Activated CD4-positive, CD25-positive, alpha-beta regulatory T cell treated with anti-CD3 and anti-CD28 coated beads, Interleukin-2, amount 50 U/mL, for 16 hours (primary cell): ENCODE data around the gene RUVBL2.

Experiments
- DNase-seq: peaks from one replicate; pipeline ENCODE4 v3.0.0-alpha.2; 2020; ENCODE audit warnings: low read depth, low spot score

Gene RUVBL2

DNA sequence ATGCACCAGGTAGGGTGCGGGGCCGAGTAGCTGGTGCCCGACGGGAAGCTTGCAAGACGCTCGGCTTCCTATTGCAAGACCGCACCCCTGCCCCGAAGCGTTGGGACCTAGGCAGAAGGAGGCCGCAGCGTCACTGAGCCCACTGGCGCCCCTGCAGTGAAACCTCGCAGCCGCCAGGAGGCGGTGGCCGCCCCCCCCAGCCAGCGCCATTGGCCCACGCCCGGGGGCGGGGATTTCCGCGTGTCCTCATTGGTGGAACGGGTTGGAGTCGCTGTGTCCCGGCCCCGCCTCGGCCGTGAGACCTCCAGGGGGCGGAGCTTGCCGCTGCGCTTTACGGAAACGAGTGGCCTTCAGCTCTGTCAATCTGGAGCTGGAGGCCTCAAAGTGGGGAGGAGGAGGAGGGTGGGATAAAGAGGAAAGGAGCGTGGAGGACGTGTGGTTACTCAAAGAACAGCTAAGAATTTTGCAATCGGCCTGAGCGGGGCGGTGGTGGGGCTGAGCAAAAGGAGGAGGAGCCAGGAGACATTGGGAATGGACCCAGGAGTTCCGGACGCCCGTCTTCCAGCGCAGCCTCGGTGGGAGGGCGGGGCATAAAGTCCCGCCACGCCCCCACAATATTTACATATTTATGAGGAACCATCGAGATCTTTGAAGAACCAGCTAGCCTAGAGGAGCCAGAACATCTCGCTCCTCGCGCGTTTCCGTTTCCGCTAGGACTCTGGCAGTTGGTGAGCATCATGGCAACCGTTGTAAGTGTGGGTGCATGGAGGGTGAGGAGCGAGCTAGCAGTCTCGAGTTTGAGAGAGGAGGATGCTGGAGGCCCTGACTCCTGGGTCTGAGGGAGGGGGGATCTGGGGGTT, at the start of gene RUVBL2, which contains the start of gene GYS1:
Gene RUVBL2 (plus strand): TSS at position 713 of the 860 bp plus-strand sequence. CDS start 25 bp downstream, at position 738.
Gene GYS1 (minus strand): TSS at position 135 of the 860 bp plus-strand sequence. CDS start 197 bp downstream, outside the sequence.
- DNase-seq, result peak; percentile 99

DNA sequence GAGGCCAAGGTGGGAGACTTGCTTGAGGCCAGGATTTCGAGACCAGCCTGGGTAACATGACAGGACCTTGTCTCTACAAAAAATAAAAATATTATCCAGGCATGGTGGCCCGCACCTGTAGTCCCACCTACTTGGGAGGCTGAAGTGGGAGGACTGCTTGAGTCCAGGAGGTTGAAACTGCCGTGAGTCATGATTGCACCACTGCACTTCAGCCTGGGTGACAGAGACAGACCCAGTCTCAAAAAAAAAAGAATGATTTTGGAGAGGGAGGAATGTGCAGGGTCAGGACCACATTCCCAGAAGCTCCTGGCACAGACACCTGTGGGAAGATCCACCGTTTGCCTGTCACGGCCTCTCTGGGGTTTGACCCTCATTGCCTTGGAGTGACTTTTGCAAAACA, 48.3 kb upstream of the RUVBL2 start:
- DNase-seq, result no peak

DNA sequence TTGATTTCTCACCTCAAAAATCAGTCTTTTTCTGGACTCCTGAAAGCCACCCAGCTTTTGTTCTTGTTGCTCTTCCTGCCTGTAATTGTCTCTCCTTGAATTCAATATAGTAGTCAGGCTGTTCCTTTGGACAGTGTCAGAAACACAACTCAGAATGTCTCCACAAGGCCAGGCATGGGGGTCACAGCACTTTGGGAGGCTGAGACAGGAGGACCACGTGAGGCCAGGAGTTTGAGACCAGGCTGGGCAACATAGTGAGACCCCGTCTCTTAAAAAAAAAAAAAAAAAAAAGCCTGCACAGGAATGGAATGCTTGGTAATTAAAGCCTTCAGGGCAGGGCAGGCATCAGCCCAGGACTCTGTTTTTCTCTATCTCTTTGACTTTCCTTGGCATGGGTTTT, 47.9 kb upstream of the RUVBL2 start:
- no peak for DNase-seq

DNA sequence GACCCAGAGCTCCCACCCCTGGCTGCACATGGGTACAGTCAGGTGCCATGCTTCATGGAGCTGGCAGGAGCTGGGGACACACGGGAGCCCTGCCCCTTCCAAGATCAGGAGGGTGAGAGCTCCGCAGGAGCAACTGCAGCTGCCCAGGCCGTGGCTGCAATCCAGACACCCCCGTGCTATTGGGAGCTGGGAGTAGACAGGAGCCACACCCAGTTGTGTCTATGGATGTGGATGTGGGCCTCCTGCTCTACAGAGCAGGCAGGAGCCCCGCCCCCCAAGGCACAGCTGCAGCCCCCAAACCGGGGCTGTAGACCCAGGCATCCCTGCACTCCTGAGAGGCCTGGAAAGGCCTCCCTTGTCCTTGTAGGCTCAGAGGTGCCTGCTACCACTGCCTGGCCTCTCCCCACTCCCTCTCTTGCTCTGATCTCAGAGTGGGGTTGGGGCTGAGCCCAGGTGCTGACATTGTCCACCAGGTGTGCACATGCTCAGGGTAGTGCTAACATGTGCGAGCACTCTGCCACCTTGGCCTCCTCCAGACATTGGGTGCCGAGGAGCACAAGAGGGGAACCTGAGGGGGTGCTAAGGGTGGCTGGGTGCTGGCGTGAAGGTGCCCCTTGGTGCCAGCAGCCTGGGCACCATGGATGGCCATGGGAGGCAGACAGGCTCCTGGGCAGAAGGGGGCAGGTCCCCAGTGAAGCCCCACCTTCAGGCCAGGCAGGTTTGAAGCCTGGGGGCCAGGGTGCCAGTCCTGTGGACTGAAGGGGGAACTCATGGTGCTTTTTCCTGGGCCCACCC, 47.0 kb upstream of the RUVBL2 start:
- DNase-seq, result no peak

DNA sequence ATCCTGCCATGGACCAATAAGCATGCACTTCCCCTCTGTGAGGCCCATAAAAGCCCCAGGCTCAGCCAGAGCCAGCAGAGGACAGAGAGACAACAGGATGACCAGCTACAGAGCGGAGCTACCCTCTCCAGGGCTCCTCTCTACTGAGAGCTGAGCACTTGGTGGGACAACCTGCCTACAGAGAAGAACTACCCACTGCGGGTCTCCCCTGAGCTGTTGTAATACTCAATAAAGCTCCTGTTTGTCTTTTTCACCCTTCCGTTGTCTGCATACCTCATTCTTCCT, 46.5 kb upstream of the RUVBL2 start:
- no peak for DNase-seq

DNA sequence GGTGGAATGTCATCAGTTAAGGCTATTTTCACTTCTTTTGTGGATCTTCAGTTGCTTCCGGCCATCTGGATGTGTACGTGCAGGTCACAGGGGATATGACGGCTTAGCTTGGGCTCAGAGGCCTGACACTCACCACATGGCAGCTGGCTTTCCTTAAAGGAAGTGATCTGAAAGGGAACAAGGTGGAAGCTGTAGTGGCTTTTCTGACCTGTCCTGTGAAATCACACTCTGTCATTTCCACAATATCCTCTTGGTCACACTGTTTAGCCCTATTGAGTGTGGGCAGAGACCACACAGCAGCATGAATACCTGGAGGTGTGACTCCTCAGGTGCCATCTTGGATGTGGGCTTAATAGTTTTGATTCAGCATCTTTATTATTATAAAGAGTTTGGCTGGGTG, 43.5 kb upstream of the RUVBL2 start:
- no peak for DNase-seq

DNA sequence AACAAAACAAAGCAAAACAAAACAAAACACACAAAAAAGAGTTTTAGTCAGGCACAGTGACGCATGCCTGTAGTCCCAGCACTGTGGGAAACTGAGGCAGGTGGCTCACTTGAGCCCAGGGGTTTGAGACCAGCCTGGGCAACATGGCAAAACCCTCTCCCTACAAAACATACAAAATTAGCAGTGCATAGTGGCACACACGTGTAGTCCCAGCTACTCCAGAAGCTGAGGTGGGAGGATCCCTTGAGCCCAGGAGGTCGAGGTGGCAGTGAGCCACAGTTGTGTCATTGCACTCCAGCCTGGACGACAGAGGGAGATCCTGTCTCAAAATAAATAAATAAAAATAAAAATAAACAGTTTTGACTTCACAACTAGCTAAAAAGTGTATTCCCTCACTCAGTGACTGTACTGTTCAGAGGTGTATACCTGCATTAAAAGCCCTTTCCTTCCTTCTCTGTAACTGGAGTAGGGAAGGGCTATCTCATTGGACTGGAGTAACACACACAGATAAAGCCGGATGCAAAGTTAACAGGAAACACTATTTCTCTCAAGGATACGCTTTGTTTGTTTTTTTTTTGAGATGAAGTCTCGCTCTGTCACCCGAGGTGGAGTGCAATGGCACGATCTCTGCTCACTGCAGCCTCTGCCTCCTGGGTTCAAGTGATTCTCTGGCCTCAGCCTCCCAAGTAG, 42.7 kb upstream of the RUVBL2 start:
- DNase-seq, result no peak

DNA sequence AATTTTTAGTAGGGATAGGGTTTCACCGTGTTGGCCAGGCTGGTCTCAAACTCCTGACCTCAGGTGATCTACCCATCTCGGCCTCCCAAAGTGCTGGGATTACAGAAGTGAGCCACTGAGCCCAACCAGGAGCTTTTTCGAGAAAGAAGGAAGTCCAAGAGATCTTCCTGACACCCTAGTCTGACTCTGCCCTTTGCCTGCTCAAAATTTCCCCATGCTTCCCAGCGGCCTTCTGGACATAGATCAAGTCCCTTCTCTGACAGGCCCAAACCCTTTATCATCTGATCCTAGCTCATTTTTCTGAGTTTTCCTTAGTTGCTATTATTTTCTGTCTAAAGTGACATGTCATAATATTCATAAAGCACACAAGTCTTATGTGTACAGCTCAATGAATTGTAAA, 40.5 kb upstream of the RUVBL2 start:
- DNase-seq, result no peak

DNA sequence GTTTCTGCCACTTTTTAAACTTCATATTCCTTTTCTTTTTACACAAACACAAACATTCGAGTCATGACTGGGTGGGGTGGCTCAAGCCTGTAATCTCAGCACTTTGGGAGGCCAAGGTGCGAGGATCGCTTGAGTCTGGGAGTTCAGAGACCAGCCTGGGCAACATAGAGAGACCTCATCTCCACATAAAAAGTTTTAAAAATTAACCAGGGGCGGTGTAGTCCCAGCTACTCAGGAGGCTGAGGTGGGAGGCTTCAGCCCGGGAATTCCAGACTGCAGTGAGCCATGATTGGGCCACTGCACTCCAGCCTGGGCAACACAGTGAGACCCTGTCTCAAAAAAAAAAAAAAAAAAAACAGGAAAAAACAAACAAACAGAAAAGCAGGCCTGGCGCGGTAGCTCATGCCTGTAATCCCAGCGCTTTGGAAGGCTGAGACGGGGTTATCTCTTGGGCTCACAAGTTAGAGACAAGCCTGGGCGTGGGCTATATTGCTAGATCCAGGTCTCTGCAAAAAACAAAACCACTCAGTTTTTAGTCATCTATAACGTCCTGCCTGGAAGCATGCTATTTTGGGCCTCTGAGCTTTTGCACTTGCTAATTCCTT, 39.6 kb upstream of the RUVBL2 start:
- no peak for DNase-seq

DNA sequence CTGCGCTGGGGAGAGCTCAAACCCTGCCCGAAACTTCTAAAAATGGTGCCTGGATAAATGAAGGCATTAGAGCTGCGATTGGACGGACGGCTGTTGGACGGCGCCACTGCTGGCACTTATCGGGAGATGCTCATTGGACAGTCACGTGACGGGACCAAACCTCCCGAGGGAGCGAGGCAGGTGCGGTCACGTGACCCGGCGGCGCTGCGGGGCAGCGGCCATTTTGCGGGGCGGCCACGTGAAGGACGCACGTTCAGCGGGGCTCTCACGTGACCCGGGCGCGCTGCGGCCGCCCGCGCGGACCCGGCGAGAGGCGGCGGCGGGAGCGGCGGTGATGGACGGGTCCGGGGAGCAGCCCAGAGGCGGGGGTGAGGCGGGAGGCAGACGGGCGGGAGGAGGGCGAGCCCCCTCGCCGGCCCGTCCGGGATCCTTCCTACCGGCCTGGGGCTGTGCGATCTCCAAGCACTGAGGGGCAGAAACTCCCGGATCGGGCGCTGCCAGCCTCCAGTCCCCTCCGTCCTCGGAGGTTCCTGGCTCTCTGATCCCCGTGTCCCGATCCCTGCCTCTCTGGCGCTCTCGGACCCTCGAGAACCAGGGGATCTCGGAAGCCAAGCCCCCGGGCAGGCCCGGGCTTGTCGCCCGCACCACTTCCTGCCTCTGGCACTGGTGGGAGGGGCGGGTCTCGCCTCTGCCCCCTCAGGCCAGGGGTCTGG, 38.9 kb upstream of the RUVBL2 start, which contains the start of gene BAX:
Gene BAX (plus strand): TSS at position 281 of the 713 bp plus-strand sequence. CDS start 54 bp downstream, at position 335.
- peak; percentile 77 for DNase-seq

DNA sequence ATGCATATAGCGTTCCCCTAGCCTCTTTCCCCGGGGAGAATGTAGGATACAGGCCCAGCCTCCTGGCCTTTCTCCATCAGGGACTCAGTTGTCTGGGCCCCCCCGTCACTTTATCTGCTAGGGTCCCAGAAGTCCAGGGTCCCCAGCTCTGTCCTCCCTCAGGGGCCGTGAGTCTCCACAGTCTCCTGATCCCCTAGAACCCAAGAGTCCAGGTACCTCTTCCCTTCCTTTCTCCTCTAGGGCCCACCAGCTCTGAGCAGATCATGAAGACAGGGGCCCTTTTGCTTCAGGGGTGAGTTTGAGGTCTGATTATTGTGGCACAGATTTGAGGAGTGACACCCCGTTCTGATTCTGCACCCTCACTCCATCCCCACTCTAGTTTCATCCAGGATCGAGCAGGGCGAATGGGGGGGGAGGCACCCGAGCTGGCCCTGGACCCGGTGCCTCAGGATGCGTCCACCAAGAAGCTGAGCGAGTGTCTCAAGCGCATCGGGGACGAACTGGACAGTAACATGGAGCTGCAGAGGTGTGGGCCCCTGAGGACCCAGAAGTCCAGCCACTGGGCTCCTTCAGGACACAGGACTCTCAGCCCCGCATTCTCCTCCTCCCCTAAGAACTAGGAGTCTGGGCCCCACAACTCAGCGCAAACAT, 38.3 kb upstream of the RUVBL2 start:
- no peak for DNase-seq

DNA sequence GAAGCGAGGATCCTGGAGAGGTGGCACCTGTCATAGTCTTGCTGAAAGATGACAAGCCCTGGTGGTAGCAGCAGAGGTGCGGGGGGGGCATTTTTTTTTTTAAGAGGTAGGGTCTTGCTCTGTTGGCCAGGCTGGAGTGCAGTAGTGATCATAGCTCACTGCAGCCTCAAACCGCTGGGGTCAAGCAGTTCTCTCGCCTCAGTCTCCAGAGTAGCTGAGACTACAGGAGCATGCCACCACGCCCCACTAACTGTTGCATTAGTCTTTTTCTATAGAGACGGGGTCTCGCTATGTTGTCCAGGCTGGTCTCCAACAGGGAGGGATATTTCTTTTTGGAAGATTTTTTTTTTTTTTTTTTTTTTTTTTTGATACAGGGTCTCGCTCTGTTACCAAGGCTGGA, 35.7 kb upstream of the RUVBL2 start:
- DNase-seq, result no peak

DNA sequence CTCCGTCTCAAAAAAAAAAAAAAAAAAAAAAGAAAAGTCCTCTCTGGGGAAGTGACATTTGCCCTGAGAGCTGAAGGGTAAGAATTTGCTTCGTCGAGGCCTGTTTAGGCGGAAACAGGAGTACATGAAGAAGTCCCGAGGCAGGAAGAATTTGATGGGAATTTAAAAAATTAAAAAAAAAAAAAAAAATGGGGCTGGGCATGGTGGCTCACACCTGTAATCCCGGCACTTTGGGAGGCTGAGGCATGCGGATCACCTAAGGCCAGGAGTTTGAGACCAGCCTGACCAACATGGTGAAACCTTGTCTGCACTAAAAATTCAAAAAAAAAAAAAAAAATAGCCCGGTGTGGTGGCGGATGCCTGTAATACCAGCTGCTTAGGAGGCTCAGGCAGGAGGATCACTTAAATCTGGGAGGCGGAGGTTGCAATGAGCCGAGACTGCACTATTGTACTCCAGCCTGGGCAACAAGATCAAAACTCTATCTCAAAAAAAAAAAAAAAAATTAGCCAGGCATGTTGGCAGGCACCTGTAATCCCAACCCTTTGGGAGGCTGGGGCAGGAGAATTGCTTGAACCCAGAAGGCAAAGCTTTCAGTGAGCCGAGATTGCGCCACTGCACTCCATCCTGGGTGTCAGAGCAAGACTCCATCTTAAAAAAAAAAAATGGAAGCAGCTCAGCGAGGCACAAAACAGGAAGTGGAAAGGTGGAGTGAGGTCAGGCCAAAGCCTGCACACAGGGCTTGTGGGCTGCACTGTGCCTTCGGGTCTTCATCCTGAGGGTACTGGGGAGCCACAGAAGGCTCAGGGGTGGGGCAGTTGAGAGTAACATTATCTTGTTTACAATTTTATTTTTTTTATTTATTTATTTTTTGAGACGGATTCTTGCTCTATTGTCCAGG, 34.1 kb upstream of the RUVBL2 start:
- DNase-seq, result no peak

DNA sequence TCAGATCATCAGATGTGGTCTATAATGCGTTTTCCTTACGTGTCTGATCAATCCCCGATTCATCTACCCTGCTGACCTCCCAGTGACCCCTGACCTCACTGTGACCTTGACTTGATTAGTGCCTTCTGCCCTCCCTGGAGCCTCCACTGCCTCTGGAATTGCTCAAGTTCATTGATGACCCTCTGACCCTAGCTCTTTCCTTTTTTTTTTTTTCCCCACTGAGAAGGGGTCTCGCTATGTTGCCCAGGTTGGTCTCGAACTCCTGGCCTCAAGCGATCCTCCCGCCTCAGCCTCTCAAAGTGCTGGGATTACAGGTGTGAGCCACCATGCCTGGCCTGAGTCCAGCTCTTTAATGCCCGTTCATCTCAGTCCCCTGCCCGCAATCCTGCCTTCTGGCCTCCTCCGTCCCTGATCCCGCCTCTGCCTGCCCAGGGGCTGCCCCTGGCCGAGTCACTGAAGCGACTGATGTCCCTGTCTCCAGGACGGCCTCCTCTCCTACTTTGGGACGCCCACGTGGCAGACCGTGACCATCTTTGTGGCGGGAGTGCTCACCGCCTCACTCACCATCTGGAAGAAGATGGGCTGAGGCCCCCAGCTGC, 32.5 kb upstream of the RUVBL2 start:
- no peak for DNase-seq

DNA sequence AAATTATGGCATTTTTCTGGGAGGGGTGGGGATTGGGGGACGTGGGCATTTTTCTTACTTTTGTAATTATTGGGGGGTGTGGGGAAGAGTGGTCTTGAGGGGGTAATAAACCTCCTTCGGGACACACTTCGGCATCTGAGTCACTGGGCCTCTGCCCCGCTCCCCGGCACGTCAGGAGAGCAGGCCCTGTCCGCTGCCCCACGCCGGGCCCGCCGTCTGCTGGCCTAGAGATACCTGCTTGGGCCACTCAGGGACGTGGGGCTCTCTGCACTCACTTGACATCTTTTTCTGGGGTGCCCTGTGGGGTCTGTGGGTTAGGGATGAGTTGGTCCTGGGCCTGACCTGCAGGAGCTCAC, 32.0 kb upstream of the RUVBL2 start:
- DNase-seq, result no peak

DNA sequence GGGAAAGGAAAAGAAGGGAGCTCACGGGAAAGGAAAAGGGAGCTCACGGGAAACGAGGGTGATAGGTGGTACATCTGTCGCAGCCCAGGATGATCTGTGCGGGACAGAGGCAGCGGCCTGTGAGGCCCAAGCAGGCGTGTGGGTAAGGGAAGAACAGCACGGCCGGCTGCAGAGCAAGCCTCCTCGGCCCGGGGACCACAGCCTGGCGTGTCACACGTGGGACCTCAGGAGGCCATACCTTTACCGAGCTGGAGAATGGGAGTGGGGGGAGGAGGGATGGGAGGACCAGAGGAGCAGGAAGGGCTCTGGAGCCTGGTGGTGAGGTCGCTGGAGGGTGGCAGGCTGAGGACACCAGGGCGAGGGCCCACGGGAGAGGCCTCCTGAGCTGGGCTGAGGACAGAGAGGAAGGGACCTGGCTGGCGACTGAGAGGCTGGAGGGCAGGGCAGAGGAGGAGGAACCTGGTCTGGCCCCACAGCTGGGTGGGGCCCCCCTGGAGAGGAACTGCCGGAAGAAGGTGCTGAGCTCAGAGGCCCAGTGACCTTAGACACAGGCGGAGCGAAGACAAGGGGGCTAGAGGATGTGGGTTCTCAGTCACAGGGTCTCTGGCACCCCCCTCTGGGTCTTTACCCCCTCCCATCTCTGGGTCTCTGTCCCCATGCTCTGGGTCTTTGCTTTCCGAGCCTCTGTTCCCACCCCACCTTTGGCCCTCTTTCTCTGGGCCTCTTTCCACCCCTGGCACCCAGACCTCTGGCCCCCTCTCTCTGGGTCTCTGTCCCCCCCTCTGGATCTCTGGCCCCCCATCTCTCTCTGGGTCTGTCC, 31.4 kb upstream of the RUVBL2 start:
- no peak for DNase-seq

DNA sequence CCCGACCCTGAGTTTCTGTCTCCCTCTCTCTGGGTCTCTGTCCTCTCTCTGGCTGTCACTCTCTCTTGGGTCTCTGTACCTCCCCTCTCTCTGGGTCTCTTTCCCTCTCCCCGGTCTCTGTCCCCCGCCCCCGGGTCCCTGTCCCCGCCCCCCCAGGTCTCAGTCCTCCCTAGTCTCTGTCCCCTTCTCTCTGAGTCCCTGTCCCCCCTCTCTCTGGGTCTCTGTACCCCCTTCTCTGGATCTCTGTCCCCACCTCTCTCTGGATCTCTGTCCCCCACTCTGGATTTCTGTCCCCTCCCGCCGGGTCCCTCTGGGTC, 30.9 kb upstream of the RUVBL2 start:
- no peak for DNase-seq

DNA sequence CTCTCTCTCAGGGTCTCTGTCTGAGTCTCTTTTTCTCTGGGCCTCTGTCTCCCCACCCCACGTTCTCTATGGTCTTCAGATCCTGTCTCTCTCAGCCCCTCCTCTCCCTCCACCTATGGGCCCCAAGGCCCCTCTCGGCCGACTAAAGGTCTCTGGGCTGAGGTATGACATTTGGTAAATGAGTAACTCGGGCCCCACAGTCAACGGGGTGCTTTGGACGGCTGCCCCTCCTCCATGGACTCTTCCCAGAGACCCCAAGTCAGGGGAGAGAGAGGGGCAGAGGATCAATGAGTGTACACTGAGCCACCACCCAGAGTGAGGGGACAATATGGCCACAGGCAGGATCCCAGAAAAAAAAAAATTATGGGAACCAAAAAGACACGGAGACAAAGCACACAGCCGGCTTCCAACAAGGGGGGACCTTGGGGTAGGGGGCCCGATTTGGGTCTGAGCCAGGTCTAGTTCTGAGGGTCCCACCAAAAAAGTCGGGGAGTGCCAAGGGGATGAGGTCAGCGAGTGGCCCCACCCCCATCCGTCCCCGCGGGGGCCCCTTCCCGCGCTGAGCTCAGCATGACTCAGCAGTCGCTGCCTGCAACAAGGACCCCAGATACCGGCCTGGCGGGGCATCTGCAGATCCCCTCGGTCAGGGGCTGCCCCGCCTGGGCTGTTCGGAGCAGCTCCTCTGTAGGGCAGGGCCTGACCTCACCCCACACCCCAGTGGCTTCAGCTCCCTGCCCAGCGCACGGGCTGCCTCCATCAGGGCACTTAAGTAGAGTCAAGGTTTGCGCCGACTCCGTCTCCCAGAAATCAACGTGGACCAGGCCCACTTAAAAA, 30.1 kb upstream of the RUVBL2 start:
- DNase-seq, result peak; percentile 34
